Endothelial cell of hepatic sinusoid (primary cell): Measurements from ENCODE around the gene ADTRP.

Source experiments
- in situ Hi-C: cut with HindIII; loops from 2 replicates; pipeline ENCODE4 v1.10.0; 2017; ENCODE audit warnings: low sequenced_read_pairs

Gene ADTRP

GRCh38 chr6:11761744-11762620, 16.6 kb downstream of the ADTRP start:
- in situ Hi-C loops, result loop anchor here (5.0 kb wide), 1 partner anchor 60 kb away; no protein-coding TSS in a partner anchor

GRCh38 chr6:11760015-11760473, 18.6 kb downstream of the ADTRP start:
- in situ Hi-C loops, result loop anchor here (5.0 kb wide), 1 partner anchor 58 kb away; no protein-coding TSS in a partner anchor

GRCh38 chr6:11758878-11759277, 19.7 kb downstream of the ADTRP start:
- in situ Hi-C loops, result no loop called here

- in situ Hi-C loops, result no loop called here
Observed at GRCh38 chr6:11756726-11757125, 21.9 kb downstream of the ADTRP start.

GRCh38 chr6:11756292-11756691, 22.3 kb downstream of the ADTRP start:
- in situ Hi-C loops, result no loop called here

- in situ Hi-C loops, result no loop called here
Observed at GRCh38 chr6:11755725-11756124, 22.9 kb downstream of the ADTRP start.

GRCh38 chr6:11754625-11755271, 23.9 kb downstream of the ADTRP start:
- in situ Hi-C loops, result no loop called here

GRCh38 chr6:11753798-11754197, 24.8 kb downstream of the ADTRP start:
- in situ Hi-C loops, result no loop called here

GRCh38 chr6:11752360-11752759, 26.2 kb downstream of the ADTRP start:
- in situ Hi-C loops, result no loop called here

- in situ Hi-C loops, result no loop called here
Observed at GRCh38 chr6:11750682-11751081, 27.9 kb downstream of the ADTRP start.

GRCh38 chr6:11748591-11749210, 29.9 kb downstream of the ADTRP start:
- in situ Hi-C loops, result no loop called here

- in situ Hi-C loops, result no loop called here
Observed at GRCh38 chr6:11747021-11747420, 31.6 kb downstream of the ADTRP start.

GRCh38 chr6:11744753-11745152, 33.9 kb downstream of the ADTRP start:
- in situ Hi-C loops, result no loop called here

GRCh38 chr6:11744101-11744500, 34.5 kb downstream of the ADTRP start:
- in situ Hi-C loops, result no loop called here

- in situ Hi-C loops, result no loop called here
Observed at GRCh38 chr6:11740875-11741274, 37.7 kb downstream of the ADTRP start.

- in situ Hi-C loops, result no loop called here
Observed at GRCh38 chr6:11738661-11739375, 39.8 kb downstream of the ADTRP start.

- in situ Hi-C loops, result no loop called here
Observed at GRCh38 chr6:11738234-11738633, 40.4 kb downstream of the ADTRP start.

- in situ Hi-C loops, result no loop called here
Observed at GRCh38 chr6:11736601-11737000, 42.0 kb downstream of the ADTRP start.

GRCh38 chr6:11734861-11735613, 43.6 kb downstream of the ADTRP start:
- in situ Hi-C loops, result no loop called here

- in situ Hi-C loops, result no loop called here
Observed at GRCh38 chr6:11732036-11732631, 46.5 kb downstream of the ADTRP start.
